Cardiac septum (tissue), 1 donor: ENCODE measurements around the gene FKBP1B. TPM values are rescaled to one million over a fixed set of nuclear protein-coding genes. Genes with fewer than 3 reads are reported as not detected.

Source experiments
- total RNA-seq: library from RNA; stranded (reverse); fragmentation: NEBNext Ultra II Directional; extraction: Animal tissue kit (Norgen Biotek cat#: 25700); gene quantifications from one replicate; pipeline ENCODE4 v1.2.1, GENCODE V29; 2021
- donor health status: DM: no; HTN: no; CAD: no.

Gene FKBP1B
- total RNA-seq, 1 donor from 2014 or later: 2.0 TPM

Other genes starting within 250 kb of the FKBP1B start
- gene ATAD2B, start 122.6 kb upstream of the FKBP1B start, total RNA-seq: 14.3 TPM
- 22.4 TPM for gene UBXN2A, start 109.3 kb upstream of the FKBP1B start, total RNA-seq
- gene MFSD2B, start 39.7 kb upstream of the FKBP1B start, total RNA-seq: not detected
- gene WDCP, start 2.4 kb upstream of the FKBP1B start, total RNA-seq: 4.4 TPM
- gene SF3B6, start 26.6 kb downstream of the FKBP1B start, total RNA-seq: 53.1 TPM
- 8.3 TPM for gene TP53I3, start 35.1 kb downstream of the FKBP1B start, total RNA-seq
- 1.0 TPM for gene PFN4, start 73.6 kb downstream of the FKBP1B start, total RNA-seq
- gene FAM228B, start 73.7 kb downstream of the FKBP1B start, total RNA-seq: 30.5 TPM
- 0.35 TPM for gene FAM228A, start 125.3 kb downstream of the FKBP1B start, total RNA-seq